Measurements from ENCODE around the gene CYP11A1.

The CYP11A1 gene

DNA sequence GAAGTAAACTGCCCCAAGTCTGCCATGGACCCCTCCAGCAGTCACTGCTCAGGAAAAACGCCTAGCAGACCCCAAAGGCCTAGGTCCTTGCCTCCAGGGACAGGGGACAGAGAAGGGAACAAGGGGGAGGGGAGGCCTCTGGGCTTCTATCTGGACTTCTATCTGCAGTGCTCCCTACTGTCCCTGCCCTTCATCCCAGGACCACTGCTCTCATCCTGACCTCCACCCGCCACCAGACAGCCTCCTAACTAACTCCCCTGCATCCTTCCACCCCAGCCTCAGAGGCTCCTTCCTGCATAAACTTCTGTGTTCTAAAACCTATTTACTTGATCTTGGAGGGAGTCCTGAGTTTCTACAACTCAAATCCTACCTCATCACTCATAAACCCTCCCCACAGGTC lies 40.9 kb upstream of the CYP11A1 start:
- CTCF ChIA-PET = interaction anchor here (1.2 to 14.5 kb wide), 4 partner anchors 14 to 24 kb away, joined by 3 to 160 read pairs (median 4); no protein-coding TSS in a partner anchor
- TF ChIP-seq, protein P1, sequence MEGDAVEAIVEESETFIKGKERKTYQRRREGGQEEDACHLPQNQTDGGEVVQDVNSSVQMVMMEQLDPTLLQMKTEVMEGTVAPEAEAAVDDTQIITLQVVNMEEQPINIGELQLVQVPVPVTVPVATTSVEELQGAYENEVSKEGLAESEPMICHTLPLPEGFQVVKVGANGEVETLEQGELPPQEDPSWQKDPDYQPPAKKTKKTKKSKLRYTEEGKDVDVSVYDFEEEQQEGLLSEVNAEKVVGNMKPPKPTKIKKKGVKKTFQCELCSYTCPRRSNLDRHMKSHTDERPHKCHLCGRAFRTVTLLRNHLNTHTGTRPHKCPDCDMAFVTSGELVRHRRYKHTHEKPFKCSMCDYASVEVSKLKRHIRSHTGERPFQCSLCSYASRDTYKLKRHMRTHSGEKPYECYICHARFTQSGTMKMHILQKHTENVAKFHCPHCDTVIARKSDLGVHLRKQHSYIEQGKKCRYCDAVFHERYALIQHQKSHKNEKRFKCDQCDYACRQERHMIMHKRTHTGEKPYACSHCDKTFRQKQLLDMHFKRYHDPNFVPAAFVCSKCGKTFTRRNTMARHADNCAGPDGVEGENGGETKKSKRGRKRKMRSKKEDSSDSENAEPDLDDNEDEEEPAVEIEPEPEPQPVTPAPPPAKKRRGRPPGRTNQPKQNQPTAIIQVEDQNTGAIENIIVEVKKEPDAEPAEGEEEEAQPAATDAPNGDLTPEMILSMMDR (IDR thresholded peaks at IDR 0.05; ENCODE audit: control extremely low read depth, extremely low read depth, low read depth, missing control alignments) = no peak

GRCh38 chr15:74406992-74407705 lies 39.7 kb upstream of the CYP11A1 start:
- no peak for DNase-seq (ENCODE audit: extremely low spot score)
- CTCF ChIA-PET = interaction anchor here (14.5 to 14.7 kb wide), 2 partner anchors 23 to 25 kb away, joined by 160 read pairs; partner anchors contain the start of gene SEMA7A

More for the DNA sequence above, 40.9 kb upstream of the CYP11A1 start:
- no peak for DNase-seq (ENCODE audit: extremely low spot score)
- POLR2A ChIA-PET = interaction anchor here (1.5 kb wide), 1 partner anchor 12 kb away, joined by 5 read pairs; no protein-coding TSS in a partner anchor

GRCh38 chr15:74406517-74406916 lies 39.1 kb upstream of the CYP11A1 start:
- no peak for DNase-seq (ENCODE audit: extremely low spot score)
- TF ChIP-seq, protein P1 (IDR thresholded peaks at IDR 0.05; ENCODE audit: control extremely low read depth, extremely low read depth, low read depth, missing control alignments) = no peak
- ChIA-PET CTCF (interaction anchor here (1.4 to 14.7 kb wide), 3 partner anchors 16 to 26 kb away, joined by 4 to 160 read pairs (median 160); partner anchors contain the start of gene SEMA7A), POLR2A (interaction anchor here (0.9 kb wide), 1 partner anchor 12 kb away, joined by 3 read pairs; no protein-coding TSS in a partner anchor)

More at GRCh38 chr15:74406992-74407705, 39.7 kb upstream of the CYP11A1 start:
- POLR2A ChIA-PET = interaction anchor here (0.9 kb wide), 1 partner anchor 13 kb away, joined by 3 read pairs; no protein-coding TSS in a partner anchor
- TF ChIP-seq, protein P1 (IDR thresholded peaks at IDR 0.05; ENCODE audit: control extremely low read depth, extremely low read depth, low read depth, missing control alignments) = no peak

- ChIA-PET CTCF (interaction anchor here (1.4 to 14.7 kb wide), 3 partner anchors 17 to 27 kb away, joined by 4 to 160 read pairs (median 160); partner anchors contain the start of gene SEMA7A), POLR2A (interaction anchor here (0.9 to 1.1 kb wide), 2 partner anchors 12 kb away, joined by 3 to 5 read pairs; no protein-coding TSS in a partner anchor)
- TF ChIP-seq, protein P1 (IDR thresholded peaks at IDR 0.05; ENCODE audit: control extremely low read depth, extremely low read depth, low read depth, missing control alignments) = no peak
Observed at GRCh38 chr15:74405823-74406222, 38.4 kb upstream of the CYP11A1 start.

DNA sequence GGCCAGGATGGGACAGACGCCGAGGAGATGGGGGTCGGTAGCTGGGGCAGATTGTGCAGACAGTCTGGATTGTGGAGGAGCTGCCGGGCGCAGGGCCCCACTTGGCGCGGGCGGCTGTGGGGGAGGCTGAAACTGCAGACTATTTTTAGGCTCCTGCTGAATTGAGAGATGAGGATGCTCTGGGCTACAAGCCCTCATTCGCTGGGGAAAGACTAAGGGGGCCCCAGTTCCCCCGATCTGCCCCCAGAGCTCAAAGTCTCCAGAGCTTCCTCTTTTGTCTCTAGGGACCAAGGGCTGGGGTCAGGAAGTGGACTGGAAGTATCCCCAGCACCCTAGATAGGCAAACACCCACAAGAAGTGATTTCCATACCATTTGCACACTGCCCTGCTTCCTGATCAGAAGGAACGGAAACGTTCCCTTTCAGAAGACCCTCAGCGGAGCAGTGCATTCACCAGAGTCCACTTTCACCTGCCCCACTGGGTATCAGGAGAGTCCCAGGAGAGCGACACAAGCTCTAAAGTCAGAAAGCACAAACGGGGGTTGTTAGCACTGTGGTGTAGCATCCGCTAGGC lies 36.6 kb upstream of the CYP11A1 start:
- TF ChIP-seq, protein P1 (IDR thresholded peaks at IDR 0.05; ENCODE audit: control extremely low read depth, extremely low read depth, low read depth, missing control alignments) = no peak
- peak; percentile 62 for DNase-seq (ENCODE audit: extremely low spot score)
- ChIA-PET POLR2A (interaction anchor here (0.6 to 3.7 kb wide), 8 partner anchors 10 to 768 kb away, joined by 3 to 29 read pairs (median 7); partner anchors contain the start of gene SEMA7A), CTCF (interaction anchor here (1.2 to 14.7 kb wide), 7 partner anchors 9 to 30 kb away, joined by 3 to 160 read pairs (median 5); partner anchors contain the start of gene SEMA7A)

More at GRCh38 chr15:74405823-74406222, 38.4 kb upstream of the CYP11A1 start:
- DNase-seq (ENCODE audit: extremely low spot score) = no peak

DNA sequence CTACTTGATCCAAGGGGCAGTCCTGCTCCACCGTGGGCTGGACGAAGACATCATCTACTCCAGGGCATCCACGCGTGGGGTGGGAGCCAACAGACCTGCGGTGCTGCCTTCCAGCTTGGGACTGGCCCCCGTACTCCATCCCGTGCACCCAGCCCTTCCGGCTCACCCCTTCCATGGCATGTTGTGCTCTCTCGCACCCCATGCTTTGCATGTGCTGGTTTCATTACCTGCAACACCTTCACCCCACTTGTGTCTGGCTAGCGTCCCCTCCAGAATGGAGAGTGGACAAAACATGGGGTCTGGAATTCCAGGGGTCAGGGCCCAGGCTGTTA lies 36.1 kb upstream of the CYP11A1 start:
- TF ChIP-seq, protein P1 (IDR thresholded peaks at IDR 0.05; ENCODE audit: control extremely low read depth, extremely low read depth, low read depth, missing control alignments) = no peak
- POLR2A ChIA-PET = interaction anchor here (0.6 to 3.7 kb wide), 9 partner anchors 10 to 767 kb away, joined by 3 to 29 read pairs (median 7); partner anchors contain the start of gene SEMA7A
- CTCF ChIA-PET = interaction anchor here (1.0 to 14.7 kb wide), 9 partner anchors 10 to 86 kb away, joined by 3 to 160 read pairs (median 4); partner anchors contain the start of gene SEMA7A
- no peak for DNase-seq (ENCODE audit: extremely low spot score)
